HCT116 (cell line): ENCODE data around the gene HEPACAM.

ENCODE experiments used
- CTCF ChIP-seq, 3 experiments: fragments of 200-600 bp in 1 of 3; sonication (generic) in 1 of 3; IDR thresholded peaks in 2 of 3; conservative IDR thresholded peaks in 1 of 3; 2 replicates each; pipeline ENCODE4 v1.5.1; 2012 to 2017; ENCODE audit warnings: low read depth in 2 of 3, low read length in 2 of 3, antibody characterized with exemption in 1 of 3, borderline replicate concordance in 1 of 3, control low read depth in 1 of 3, mild to moderate bottlenecking in 1 of 3, mixed read lengths in 1 of 3, mixed run types in 1 of 3, moderate library complexity in 1 of 3; ENCODE audit not compliant: insufficient read depth in 1 of 3
- EZH2 ChIP-seq: fragments of 200-600 bp; sonication (generic); IDR thresholded peaks from 2 replicates; pipeline ENCODE4 v1.6.1; 2017; ENCODE audit warnings: antibody characterized with exemption, mixed run types
- MAX ChIP-seq: IDR thresholded peaks from 2 replicates; pipeline ENCODE4 v1.6.1; 2012
- POLR2A ChIP-seq: IDR thresholded peaks from 2 replicates; pipeline ENCODE4 v1.7.0; 2011; ENCODE audit warnings: borderline replicate concordance; ENCODE audit not compliant: insufficient read depth, insufficient read length; ENCODE audit errors: extremely low read depth
- ZBTB33 ChIP-seq: IDR thresholded peaks from 2 replicates; pipeline ENCODE4 v1.6.1; 2011; ENCODE audit warnings: mild to moderate bottlenecking, low read length, moderate library complexity; ENCODE audit not compliant: insufficient replicate concordance; ENCODE audit errors: extremely low read depth
- ZNF274 ChIP-seq: fragments of 200-500 bp; sonication (Bioruptor generic); IDR thresholded peaks from 2 replicates; pipeline ENCODE4 v1.6.1; 2014; ENCODE audit warnings: mild to moderate bottlenecking, low read depth, low read length, inconsistent platforms

- TF ChIP-seq EZH2 (no peak), POLR2A (no peak), ZBTB33 (no peak), CTCF (IDR thresholded peaks at IDR 0.05 in 2 of 3, conservative IDR thresholded peaks at IDR 0.05 in 1 of 3; ENCODE audit: borderline replicate concordance in 1 of 3, insufficient read depth in 1 of 3, low read depth in 2 of 3, low read length in 2 of 3) (no peak), ZNF274 (no peak), MAX (no peak)
Observed at GRCh38 chr11:124920870-124921609, 14.8 kb downstream of the HEPACAM start.
